Measurements from ENCODE around the gene MOB3B.

The MOB3B gene

DNA sequence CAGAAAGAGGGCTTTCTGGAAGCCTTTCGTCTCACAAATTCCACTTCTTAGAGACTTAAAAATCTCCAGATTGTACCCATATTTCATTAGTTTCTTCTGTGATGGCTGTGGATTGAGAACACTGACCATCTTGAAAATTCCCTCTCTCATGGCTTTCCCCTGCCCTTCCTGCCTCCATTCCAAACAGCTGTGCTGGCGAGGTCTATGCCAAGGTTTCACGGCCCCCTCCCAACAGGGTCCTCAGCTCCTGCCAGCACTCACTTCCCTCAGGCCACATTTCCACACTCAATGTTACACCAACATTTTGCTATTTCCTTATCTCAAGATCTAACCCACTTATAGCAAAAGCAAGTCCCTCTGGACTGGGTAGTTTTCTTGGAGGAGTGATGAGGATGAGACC lies 192.4 kb downstream of the MOB3B start:
- TF ChIP-seq ZBTB8A (tag by site-specific recombination; IDR thresholded peaks at IDR 0.05) (no peak), ZNF837 (tag by site-specific recombination; IDR thresholded peaks at IDR 0.05) (no peak), KLF16 (tag by site-specific recombination; IDR thresholded peaks at IDR 0.05) (no peak), RBAK (tag by site-specific recombination; IDR thresholded peaks at IDR 0.05) (no peak), SCRT1 (tag by site-specific recombination; IDR thresholded peaks at IDR 0.05; ENCODE audit: borderline replicate concordance) (no peak), ZNF433 (tag by site-specific recombination; IDR thresholded peaks at IDR 0.05; ENCODE audit: low read depth) (no peak), ZNF350 (tag by site-specific recombination; IDR thresholded peaks at IDR 0.05) (no peak), ZBTB1 (tag by site-specific recombination; IDR thresholded peaks at IDR 0.05) (no peak), ZSCAN23 (tag by site-specific recombination; IDR thresholded peaks at IDR 0.05) (no peak), ZNF670 (tag by site-specific recombination; IDR thresholded peaks at IDR 0.05; ENCODE audit: low read depth) (no peak), TRIM28 (IDR thresholded peaks at IDR 0.05; ENCODE audit: borderline replicate concordance, low read length) (no peak)
- TF ChIP-seq, protein P1, sequence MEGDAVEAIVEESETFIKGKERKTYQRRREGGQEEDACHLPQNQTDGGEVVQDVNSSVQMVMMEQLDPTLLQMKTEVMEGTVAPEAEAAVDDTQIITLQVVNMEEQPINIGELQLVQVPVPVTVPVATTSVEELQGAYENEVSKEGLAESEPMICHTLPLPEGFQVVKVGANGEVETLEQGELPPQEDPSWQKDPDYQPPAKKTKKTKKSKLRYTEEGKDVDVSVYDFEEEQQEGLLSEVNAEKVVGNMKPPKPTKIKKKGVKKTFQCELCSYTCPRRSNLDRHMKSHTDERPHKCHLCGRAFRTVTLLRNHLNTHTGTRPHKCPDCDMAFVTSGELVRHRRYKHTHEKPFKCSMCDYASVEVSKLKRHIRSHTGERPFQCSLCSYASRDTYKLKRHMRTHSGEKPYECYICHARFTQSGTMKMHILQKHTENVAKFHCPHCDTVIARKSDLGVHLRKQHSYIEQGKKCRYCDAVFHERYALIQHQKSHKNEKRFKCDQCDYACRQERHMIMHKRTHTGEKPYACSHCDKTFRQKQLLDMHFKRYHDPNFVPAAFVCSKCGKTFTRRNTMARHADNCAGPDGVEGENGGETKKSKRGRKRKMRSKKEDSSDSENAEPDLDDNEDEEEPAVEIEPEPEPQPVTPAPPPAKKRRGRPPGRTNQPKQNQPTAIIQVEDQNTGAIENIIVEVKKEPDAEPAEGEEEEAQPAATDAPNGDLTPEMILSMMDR (tag by site-specific recombination; IDR thresholded peaks at IDR 0.05), result no peak
- TF ChIP-seq, protein P2, sequence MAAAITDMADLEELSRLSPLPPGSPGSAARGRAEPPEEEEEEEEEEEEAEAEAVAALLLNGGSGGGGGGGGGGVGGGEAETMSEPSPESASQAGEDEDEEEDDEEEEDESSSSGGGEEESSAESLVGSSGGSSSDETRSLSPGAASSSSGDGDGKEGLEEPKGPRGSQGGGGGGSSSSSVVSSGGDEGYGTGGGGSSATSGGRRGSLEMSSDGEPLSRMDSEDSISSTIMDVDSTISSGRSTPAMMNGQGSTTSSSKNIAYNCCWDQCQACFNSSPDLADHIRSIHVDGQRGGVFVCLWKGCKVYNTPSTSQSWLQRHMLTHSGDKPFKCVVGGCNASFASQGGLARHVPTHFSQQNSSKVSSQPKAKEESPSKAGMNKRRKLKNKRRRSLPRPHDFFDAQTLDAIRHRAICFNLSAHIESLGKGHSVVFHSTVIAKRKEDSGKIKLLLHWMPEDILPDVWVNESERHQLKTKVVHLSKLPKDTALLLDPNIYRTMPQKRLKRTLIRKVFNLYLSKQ (tag by site-specific recombination; IDR thresholded peaks at IDR 0.05; ENCODE audit: borderline replicate concordance), result no peak
- TF ChIP-seq, protein P3, sequence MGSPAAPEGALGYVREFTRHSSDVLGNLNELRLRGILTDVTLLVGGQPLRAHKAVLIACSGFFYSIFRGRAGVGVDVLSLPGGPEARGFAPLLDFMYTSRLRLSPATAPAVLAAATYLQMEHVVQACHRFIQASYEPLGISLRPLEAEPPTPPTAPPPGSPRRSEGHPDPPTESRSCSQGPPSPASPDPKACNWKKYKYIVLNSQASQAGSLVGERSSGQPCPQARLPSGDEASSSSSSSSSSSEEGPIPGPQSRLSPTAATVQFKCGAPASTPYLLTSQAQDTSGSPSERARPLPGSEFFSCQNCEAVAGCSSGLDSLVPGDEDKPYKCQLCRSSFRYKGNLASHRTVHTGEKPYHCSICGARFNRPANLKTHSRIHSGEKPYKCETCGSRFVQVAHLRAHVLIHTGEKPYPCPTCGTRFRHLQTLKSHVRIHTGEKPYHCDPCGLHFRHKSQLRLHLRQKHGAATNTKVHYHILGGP (tag by site-specific recombination; IDR thresholded peaks at IDR 0.05), result no peak
- no peak overlapping the region for H3K27ac ChIP-seq (ENCODE audit: extremely low read depth, low read depth, low read length)
- H3K4me3 ChIP-seq (ENCODE audit: low read depth, low read length), result no peak overlapping the region
- H3K4me1 ChIP-seq (ENCODE audit: control insufficient read depth, insufficient read depth, low read length), result no peaks in the 10 kb centered on the region
- no peaks in the 10 kb centered on the region for H3K9me3 ChIP-seq (ENCODE audit: control insufficient read depth, insufficient read depth, low read depth, low read length)
- CTCF ChIA-PET, result interaction anchor here (0.7 kb wide), 1 partner anchor 423 kb away, joined by 3 read pairs; no protein-coding TSS in a partner anchor
- POLR2A ChIA-PET, result no interaction called here
- no peaks in the 10 kb centered on the region for H3K36me3 ChIP-seq (ENCODE audit: control insufficient read depth in 2 of 2, insufficient read depth in 1 of 2, low read length in 2 of 2)

DNA sequence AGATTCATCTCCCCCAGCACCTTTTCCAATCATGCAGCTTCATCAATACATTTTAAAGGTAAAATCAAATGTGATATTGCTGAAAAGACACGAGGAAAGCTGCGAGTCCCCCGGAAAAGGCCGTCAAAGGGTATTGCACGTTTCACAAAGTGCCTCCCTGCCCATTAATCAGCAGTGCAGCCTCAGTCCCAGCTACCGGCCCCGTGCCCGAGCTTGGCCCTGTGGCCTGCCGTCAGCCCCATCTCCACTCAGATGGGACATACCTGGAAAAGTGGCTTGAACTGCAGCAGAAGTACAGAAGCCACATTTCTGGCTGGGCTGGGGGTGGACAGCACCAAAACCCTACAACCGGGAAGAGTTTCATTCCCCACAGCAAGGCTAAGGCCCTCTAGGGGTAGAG lies 192.8 kb downstream of the MOB3B start:
- no peaks in the 10 kb centered on the region for H3K36me3 ChIP-seq (ENCODE audit: control insufficient read depth in 2 of 2, insufficient read depth in 1 of 2, low read length in 2 of 2)
- no peaks in the 10 kb centered on the region for H3K9me3 ChIP-seq (ENCODE audit: control insufficient read depth, insufficient read depth, low read depth, low read length)
- no peak overlapping the region for H3K4me3 ChIP-seq (ENCODE audit: low read depth, low read length)
- no peaks in the 10 kb centered on the region for H3K4me1 ChIP-seq (ENCODE audit: control insufficient read depth, insufficient read depth, low read length)
- CTCF ChIA-PET, result interaction anchor here (0.7 to 1.4 kb wide), 2 partner anchors 193 to 422 kb away, joined by 3 to 7 read pairs; partner anchors contain the start of gene MOB3B
- no peak for TF ChIP-seq ZNF747 (tag by site-specific recombination; IDR thresholded peaks at IDR 0.05)
- TF ChIP-seq ZNF221 (tag by site-specific recombination; IDR thresholded peaks at IDR 0.05; ENCODE audit: borderline replicate concordance), result no peak
- no peak for TF ChIP-seq ZNF341 (tag by site-specific recombination; IDR thresholded peaks at IDR 0.05; ENCODE audit: low read depth)
- TF ChIP-seq ZNF837 (tag by site-specific recombination; IDR thresholded peaks at IDR 0.05), result no peak
- no peak overlapping the region for H3K27ac ChIP-seq (ENCODE audit: extremely low read depth, low read depth, low read length)
- POLR2A ChIA-PET, result no interaction called here

DNA sequence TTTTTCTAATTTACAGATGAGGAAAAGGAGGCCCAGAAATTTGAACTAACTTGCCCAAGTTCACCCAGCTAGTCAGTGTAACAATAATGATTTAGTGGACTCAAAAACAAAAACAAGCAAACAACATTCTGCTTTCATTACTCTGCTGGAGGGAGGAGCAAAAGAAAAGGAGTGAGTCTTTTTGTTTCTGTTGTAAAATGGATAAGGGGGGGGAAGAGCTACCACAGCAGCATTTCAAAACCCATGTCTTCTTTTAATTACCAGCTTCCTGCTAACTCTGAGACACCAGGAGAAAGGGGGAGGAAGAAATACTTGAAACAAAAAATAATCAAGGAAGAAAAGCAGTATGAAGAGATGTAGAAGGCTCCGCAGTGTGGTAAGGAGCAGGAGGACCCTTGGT lies 193.5 kb downstream of the MOB3B start:
- ChIA-PET POLR2A (no interaction called here), CTCF (interaction anchor here (0.6 to 1.4 kb wide), 2 partner anchors 194 to 231 kb away, joined by 4 to 7 read pairs; partner anchors contain the start of gene MOB3B)
- Histone ChIP-seq H3K4me1 (ENCODE audit: control insufficient read depth, insufficient read depth, low read length) (no peaks in the 10 kb centered on the region), H3K9me3 (ENCODE audit: control insufficient read depth, insufficient read depth, low read depth, low read length) (no peaks in the 10 kb centered on the region), H3K4me3 (ENCODE audit: low read depth, low read length) (no peak overlapping the region), H3K27ac (ENCODE audit: extremely low read depth, low read depth, low read length) (no peak overlapping the region), H3K36me3 (ENCODE audit: control insufficient read depth in 2 of 2, insufficient read depth in 1 of 2, low read length in 2 of 2) (no peaks in the 10 kb centered on the region)
- TF ChIP-seq SALL2 (tag by site-specific recombination; IDR thresholded peaks at IDR 0.05; ENCODE audit: borderline replicate concordance) (no peak), ZEB2 (tag by site-specific recombination; IDR thresholded peaks at IDR 0.05) (no peak), ZNF169 (tag by site-specific recombination; IDR thresholded peaks at IDR 0.05) (no peak), ZNF2 (tag by site-specific recombination; IDR thresholded peaks at IDR 0.05) (no peak), ZBTB48 (tag by site-specific recombination; IDR thresholded peaks at IDR 0.05) (no peak), ZNF670 (tag by site-specific recombination; IDR thresholded peaks at IDR 0.05; ENCODE audit: low read depth) (no peak), GFI1B (tag by site-specific recombination; IDR thresholded peaks at IDR 0.05) (no peak), ZNF221 (tag by site-specific recombination; IDR thresholded peaks at IDR 0.05; ENCODE audit: borderline replicate concordance) (no peak), ZNF335 (tag by site-specific recombination; conservative IDR thresholded peaks at IDR 0.05) (no peak)
- TF ChIP-seq, protein P4, sequence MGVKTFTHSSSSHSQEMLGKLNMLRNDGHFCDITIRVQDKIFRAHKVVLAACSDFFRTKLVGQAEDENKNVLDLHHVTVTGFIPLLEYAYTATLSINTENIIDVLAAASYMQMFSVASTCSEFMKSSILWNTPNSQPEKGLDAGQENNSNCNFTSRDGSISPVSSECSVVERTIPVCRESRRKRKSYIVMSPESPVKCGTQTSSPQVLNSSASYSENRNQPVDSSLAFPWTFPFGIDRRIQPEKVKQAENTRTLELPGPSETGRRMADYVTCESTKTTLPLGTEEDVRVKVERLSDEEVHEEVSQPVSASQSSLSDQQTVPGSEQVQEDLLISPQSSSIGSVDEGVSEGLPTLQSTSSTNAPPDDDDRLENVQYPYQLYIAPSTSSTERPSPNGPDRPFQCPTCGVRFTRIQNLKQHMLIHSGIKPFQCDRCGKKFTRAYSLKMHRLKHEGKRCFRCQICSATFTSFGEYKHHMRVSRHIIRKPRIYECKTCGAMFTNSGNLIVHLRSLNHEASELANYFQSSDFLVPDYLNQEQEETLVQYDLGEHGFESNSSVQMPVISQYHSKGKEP (tag by site-specific recombination; IDR thresholded peaks at IDR 0.05), result no peak
- TF ChIP-seq, protein P5, sequence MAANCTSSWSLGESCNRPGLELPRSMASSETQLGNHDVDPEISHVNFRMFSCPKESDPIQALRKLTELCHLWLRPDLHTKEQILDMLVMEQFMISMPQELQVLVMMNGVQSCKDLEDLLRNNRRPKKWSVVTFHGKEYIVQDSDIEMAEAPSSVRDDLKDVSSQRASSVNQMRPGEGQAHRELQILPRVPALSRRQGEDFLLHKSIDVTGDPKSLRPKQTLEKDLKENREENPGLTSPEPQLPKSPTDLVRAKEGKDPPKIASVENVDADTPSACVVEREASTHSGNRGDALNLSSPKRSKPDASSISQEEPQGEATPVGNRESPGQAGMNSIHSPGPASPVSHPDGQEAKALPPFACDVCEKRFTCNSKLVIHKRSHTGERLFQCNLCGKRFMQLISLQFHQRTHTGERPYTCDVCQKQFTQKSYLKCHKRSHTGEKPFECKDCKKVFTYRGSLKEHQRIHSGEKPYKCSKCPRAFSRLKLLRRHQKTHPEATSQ (tag by site-specific recombination; IDR thresholded peaks at IDR 0.05), result no peak

Measured in HEK293 (cell line).